ENCODE measurements around the gene MYO7B.

MYO7B gene

GRCh38 chr2:127646487-127647241 is 111.2 kb downstream of the MYO7B start:
- in situ Hi-C loops (cut with MboI; ENCODE audit: low sequenced_read_pairs), result no loop called here

DNA sequence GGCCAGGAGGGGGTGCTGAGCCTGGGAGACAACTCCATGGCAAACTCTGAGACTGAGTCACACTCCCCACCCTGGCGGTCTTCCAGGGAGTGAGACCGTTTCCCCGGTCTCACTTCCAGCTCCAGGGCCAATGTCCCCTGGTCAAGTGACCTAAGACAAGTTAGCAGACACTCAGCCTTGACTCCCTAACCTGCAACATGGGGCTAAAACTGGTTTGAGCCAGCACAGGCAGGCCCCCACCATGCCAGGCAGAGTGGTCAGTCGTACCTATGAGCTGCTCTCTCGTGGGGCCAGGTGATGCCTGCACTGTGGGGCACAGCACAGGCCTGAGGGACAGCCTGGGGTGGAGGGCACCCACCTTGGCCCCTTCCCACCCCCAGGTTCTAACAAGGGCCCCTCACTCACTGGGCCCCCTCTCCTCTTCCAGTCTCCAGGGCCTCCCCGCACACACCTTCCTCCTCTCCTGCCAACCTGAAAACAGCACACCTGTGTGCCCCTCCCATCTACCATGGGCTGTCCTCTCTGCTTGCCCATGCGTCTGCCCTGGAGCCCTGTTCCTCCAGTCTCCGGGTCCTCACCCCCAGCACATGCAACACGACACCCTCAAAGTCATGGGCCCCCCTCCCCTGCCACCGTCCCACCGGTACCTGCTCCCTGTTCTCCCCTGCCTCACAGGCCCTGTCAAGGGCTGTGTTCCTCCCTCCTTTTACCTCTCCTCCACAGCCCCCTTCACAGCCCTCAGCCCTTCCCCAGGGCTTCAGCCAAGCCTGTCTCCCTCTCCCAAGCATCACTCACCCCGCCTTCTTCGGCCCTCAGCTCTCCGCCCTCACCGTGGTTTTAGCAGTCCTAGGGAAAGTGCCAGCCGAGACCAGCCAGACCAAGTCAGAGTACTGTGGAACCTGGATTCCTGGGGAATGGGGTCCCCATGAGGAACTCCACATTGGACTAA is 112.0 kb downstream of the MYO7B start:
- in situ Hi-C loops (cut with MboI; ENCODE audit: low sequenced_read_pairs), result no loop called here

DNA sequence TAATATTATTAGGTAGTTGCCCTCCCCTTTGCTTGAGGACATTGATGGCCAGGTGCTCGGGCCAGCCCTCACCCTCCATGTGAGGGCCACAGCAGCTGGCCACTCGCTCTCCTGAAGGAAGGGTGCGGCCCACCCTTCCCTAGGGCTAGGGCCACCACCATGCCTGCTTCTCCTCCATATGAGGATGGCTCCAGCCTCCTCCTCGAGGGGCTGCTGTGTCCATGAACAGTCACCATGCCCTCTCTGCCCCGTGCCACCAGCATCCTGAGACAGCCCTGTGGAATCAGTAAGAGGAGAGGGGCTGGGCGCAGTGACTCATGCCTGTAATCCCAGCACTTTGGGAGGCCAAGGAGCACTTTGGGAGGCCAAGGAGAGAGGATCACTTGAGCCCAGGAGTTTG is 112.8 kb downstream of the MYO7B start:
- in situ Hi-C loops (cut with MboI; ENCODE audit: low sequenced_read_pairs), result no loop called here

DNA sequence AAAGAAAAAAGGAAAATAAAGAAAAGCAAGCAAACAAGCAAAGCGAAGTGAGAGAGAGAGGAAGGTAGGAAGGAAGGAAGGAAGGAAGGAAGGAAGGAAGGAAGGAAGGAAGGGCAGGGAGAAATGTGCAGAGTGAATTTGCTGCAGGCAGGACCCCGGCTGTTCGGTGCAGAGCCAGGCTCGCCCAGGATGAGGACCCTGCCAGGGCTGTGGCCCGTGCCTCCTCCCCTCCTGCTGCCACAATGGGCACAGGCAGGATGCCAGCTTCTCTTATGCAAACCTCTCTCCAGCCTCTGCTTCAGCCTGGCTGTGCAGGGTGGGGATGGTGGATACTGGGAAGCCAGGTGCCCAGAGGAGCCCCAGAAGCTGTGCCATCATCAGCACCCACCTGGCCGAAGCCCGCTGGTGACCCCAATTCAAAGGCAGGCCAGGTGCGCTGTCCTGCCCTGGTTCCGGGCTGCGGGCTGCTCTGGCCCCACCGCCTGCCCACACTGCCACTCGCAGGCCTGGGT is 113.7 kb downstream of the MYO7B start:
- in situ Hi-C loops (cut with MboI; ENCODE audit: low sequenced_read_pairs), result no loop called here

DNA sequence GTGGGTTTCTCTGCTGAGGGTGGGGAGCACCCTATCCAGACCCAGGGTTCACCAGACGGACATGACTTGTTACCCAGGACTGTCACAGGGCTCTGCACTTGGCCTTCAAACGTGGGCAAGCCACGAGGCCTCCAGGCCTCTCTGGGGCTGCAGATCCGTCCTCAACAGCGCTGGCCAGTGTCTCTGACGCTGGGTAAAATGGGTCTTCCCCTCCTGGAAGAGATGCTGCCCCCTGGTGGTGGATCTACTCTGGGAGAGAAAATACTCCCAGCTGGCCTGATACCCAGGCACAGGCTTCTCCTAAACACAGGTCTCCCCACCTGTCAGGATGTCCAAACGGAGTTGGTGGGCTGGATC is 114.2 kb downstream of the MYO7B start:
- in situ Hi-C loops (cut with MboI; ENCODE audit: low sequenced_read_pairs), result no loop called here

DNA sequence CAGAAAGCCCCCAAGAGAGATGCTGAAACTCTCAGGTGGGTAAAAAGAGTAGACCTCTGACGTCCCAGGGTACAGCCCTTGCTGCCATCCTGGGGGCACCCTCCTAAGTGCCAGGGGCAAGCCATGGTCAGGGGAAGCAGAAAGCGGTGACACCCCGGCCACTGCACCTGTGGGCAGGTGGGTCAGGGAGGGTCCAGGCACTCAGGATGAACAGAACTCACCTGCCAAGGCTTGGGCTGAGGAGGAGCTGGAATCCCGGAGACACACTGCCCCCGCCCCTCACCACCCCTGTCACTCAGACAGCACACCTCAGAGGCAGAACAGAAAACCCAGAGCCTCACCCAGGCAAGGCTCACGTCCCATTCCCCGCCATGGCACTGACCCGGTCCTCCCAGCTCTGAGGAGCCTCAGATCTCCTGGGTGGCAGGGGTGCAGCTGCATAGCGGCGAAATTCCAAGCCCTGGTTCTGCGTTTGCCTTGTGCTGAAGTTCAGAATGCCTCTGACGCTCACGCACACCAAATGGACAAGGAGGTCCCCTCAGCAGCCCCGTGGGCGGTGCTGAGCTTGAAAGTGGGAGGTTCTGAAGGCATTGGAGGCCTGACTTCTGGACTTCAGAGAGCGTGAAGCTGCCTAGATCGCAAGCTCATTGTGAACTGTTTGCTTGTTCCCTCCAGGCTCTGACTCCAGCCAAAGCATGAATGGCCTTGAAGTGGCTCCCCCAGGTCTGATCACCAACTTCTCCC is 114.7 kb downstream of the MYO7B start:
- in situ Hi-C loops (cut with MboI; ENCODE audit: low sequenced_read_pairs), result no loop called here

DNA sequence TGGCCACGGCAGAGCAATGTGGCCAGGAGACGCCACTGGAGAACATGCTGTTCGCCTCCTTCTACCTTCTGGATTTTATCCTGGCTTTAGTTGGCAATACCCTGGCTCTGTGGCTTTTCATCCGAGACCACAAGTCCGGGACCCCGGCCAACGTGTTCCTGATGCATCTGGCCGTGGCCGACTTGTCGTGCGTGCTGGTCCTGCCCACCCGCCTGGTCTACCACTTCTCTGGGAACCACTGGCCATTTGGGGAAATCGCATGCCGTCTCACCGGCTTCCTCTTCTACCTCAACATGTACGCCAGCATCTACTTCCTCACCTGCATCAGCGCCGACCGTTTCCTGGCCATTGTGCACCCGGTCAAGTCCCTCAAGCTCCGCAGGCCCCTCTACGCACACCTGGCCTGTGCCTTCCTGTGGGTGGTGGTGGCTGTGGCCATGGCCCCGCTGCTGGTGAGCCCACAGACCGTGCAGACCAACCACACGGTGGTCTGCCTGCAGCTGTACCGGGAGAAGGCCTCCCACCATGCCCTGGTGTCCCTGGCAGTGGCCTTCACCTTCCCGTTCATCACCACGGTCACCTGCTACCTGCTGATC is 115.4 kb downstream of the MYO7B start:
- in situ Hi-C loops (cut with MboI; ENCODE audit: low sequenced_read_pairs), result no loop called here

DNA sequence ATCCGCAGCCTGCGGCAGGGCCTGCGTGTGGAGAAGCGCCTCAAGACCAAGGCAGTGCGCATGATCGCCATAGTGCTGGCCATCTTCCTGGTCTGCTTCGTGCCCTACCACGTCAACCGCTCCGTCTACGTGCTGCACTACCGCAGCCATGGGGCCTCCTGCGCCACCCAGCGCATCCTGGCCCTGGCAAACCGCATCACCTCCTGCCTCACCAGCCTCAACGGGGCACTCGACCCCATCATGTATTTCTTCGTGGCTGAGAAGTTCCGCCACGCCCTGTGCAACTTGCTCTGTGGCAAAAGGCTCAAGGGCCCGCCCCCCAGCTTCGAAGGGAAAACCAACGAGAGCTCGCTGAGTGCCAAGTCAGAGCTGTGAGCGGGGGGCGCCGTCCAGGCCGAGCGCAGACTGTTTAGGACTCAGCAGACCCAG is 115.9 kb downstream of the MYO7B start:
- in situ Hi-C loops (cut with MboI; ENCODE audit: low sequenced_read_pairs), result no loop called here

- in situ Hi-C loops (cut with MboI; ENCODE audit: low sequenced_read_pairs), result no loop called here
Observed at GRCh38 chr2:127651971-127652550, 116.6 kb downstream of the MYO7B start.

DNA sequence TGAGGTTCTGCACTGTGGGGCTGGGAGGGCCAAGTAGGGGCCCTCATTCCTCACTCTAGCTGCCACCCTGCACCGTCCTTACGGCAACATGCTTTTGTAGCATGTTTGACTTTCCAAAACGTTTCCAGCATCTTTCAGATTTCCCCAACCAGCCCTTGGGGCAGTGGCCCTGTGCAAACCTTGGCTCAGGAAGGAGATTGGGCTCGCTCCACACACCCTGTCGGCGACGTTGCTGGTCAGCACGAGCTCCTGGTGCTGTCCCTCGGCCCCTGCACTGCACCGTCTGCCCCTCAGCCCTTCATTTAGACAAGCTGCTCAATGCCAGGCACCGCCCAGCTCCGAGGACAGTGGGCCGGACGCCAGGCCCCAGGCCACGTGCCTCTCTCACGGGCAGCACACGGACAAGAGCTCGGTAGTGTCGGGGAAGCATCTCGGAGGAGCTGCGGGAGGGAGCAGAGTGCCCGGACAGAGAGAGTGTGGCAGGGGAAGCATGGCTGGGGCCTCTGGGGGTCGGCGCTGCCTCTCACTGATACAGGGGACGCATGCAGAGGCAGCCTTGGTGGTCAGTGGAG is 117.4 kb downstream of the MYO7B start:
- in situ Hi-C loops (cut with MboI; ENCODE audit: low sequenced_read_pairs), result no loop called here

GRCh38 chr2:127653421-127654083 is 118.1 kb downstream of the MYO7B start:
- in situ Hi-C loops (cut with MboI; ENCODE audit: low sequenced_read_pairs), result no loop called here

DNA sequence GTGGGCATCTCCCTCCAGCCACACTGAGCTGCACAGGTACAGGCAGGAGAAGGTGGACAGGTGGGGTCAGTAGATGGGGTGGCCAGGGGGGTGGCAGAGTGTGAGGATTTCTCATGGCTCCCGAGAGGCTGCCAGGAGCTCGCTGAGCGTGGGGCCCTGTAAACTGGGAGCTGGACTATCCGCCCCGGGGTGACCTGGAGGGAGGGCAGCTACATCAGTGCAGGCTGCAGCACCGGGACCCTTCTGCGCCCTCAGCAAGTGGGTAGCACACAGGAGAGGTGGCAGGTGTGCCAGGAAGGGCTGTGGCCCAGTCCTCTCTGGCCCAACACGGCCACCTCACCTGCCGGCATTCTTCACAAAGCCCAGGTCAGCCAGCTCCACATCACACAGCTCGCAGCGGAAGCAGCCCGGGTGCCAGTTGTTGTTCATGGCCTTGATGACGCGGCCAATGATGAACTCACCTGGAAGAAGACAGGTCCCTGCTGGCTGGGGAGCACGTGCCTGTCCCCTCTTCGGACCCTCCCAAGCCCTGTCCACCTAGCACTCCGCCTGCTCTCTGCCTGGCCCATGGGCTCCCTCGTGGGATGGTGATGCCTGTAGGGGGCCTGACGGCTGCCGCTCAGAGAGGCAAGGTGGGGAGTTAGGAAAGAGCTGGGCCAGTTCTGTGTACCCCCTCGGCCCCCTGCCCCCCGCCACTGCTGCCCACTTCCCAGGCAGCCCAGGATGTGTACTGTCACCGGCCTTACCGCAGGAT is 118.8 kb downstream of the MYO7B start:
- in situ Hi-C loops (cut with MboI; ENCODE audit: low sequenced_read_pairs), result no loop called here

- in situ Hi-C loops (cut with MboI; ENCODE audit: low sequenced_read_pairs), result no loop called here
Observed at GRCh38 chr2:127654838-127655175, 119.3 kb downstream of the MYO7B start.

DNA sequence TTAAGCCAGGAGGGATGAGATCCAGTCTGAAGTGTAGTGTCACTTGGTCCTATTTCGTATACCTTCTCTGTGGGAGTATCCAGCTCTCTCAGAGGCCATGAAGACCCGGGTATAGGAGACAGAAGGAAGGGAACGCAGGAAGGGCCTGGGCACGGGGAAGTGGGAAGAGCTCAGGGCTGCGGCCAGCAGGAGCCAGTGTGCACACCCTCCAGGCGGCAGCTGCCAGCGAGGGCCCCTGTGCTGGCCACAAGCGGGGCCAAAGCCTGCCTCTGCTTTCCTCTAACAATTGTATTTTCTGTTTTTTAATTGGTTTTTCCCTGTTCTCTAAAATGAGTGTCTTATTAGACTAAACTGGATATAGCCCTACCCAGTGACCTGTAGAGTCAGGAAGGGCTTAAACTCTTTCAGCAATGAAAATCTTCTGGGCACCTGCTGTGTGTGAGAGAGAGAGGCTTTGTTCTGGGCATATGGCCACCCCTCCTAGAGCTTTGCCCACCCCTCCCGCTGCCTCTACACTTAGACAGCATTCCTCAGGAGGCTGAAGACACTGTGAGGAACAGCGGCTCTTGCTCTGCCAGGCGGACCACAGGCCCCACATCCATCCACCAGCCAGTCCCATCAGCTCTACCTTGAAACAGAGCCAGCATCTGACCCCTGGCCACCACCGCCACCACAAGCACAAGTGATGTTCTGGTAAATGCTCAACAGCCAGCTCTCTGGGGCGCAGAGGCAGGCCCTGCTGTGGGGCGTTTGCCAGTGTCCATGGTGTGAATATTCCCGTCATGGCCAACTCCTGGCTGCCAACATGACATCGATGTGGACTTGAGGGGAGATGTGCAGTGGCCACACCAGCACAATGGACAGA is 120.0 kb downstream of the MYO7B start:
- in situ Hi-C loops (cut with MboI; ENCODE audit: low sequenced_read_pairs), result no loop called here

DNA sequence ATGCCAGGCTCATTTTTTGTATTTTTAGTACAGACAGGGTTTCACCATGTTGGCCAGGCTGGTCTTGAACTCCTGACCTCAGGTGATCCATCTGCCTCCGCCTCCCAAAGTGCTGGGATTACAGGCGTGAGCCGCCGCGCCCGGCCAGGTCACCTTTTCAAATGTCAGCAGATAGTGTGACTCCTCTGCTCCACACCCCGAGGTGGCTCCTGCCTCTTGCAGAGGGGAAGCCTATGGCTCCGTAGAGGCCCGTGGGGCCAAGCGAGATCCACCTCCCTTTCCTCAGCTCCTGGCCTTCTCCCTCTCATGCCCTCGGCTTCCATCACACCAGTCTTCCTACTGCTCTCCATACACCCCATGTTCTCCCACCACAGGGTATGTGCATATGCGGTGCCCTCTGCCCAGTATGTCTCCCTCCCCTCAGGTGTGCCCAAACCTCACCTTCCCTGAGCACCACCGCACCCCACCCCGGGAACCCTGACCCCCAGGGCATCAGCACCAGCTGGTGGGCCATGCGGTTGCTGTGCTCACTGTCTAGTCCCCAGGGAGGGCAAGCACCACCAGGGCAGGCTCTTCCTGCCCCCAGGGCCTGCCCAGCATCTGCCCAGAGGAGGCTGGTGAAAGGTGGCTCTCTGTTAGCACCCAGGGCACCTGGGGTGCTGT is 121.2 kb downstream of the MYO7B start:
- in situ Hi-C loops (cut with MboI; ENCODE audit: low sequenced_read_pairs), result no loop called here

- in situ Hi-C loops (cut with MboI; ENCODE audit: low sequenced_read_pairs), result no loop called here
Observed at GRCh38 chr2:127657232-127657595, 121.7 kb downstream of the MYO7B start.

DNA sequence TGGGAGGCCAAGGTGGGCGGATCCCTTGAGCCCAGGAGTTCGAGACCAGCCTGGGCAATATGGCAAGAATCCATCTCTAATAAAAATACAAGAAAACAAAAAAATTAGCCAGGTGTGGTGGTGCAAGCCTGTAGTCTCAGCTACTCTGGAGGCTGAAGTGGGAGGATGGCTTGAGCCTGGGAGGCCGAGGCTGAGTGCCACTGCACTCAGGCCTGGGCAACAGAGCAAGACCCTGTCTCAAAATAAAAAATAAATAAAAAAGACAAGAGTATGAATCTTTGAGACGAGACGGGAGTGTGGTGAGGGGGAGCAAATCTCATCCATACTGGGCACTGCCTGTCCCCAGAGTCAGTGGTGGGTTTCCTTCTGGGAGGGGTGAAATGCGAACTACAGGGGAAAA is 122.7 kb downstream of the MYO7B start:
- in situ Hi-C loops (cut with MboI; ENCODE audit: low sequenced_read_pairs), result no loop called here

All from HL-60/S4 treated with phorbol 12-myristate 13-acetate at 8.2 ng/mL for 4 days and 3 days (cell line).